ENCODE results near the gene HNRNPL.
A peak's percentile ranks its signal among the peaks of the same experiment; 100 is the strongest.
"Not testable (repeated sequence)": the region's sequence is repeated elsewhere in the genome, so short reads cannot be mapped to it uniquely, and the experiment has no call there.

Gene HNRNPL

DNA sequence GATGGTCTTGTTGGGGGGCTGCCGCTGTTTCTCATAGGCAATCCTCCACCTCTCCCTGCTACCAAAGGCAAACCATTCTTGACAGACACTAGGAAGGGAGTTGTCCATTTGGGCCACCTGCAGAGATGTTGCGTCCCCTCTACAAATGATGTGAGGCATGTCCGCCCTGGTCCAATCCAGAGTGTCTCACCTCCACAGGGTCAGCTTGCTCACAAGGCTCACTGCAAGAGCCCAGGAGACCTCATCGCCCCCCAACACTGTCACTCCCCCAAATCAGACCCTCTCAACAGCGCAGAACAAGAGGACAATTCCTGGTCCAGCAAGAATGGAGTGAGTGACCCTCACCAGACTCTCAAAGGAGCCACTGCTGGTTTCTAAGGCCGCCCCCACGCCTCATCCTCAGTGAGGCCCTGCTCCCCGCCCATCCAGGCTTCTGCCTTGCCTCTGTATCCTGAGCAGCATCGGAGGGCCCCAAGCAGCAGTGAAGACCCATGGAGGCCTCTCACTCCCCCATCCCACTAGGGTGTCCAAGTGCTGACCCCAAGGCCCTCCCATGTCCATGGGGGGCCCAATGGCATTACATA lies 6.5 kb downstream of the HNRNPL start:
- DNase-seq: no peak

DNA sequence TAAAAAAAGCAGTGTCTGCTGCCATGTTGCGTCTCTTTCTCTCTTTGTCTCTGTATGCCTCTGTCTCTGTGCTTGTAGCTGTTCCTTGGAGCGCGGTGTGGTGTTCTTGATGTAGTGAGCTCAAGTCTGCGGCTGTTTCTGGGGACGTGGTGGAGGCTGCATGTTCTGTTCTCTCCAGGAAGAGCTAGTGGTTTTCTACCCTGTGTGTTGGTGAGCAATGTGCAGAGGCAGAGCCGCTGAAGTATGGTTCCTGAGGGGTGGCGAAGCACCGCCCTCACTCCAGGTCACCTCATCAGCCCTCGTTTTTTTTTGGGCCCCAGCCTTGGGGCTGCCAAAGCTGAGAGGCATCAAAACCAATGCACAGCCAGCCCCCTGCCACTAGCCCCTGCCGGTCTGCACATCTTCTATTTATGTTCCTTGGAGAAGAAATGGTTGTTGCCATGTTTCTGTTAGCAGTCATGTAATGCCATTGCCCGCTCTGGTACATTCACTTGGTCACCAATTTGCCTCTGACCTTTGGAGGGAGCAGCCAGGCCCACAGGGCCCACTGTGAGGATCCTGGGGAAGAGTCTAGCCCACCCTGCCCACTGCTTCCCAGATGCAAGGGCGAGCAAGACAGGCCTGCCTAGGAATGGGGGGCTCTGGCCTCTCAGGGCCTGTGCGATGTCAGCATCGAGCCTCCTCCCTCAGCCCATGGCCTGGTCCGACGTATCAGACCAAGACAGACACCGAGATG lies 7.2 kb downstream of the HNRNPL start:
- no peak for DNase-seq

DNA sequence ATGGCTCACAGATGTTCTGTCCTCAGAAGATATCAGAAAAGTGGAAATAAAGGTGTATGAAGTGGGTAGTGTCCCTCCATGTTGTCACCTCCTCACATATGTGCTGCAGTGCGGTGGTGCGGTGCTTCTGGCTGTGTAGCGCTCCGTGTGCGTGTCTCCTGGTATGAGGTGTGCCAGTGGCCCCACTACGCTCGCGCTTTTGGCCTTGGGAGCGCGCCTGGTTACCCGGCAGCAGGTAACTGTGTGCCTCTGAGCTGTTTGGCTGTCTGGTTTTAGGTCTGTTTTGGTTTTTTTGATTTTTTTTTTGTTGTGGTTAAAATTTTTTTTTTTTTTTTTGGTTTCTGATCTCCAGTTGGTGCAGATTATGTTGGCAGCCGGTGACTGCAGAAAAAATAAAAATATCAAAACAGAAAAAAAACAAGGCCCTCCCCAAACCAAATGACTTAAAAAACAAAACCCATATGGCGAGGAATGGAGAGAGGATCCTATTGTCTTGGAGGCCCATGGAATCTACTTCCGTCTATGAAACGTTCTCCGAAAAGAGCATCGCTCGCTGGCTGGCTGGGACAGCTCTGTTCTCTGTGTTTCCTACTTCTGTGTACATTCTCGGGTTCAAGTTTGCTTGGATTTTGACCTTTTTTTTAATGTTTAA lies 7.9 kb downstream of the HNRNPL start:
- DNase-seq: no peak

DNA sequence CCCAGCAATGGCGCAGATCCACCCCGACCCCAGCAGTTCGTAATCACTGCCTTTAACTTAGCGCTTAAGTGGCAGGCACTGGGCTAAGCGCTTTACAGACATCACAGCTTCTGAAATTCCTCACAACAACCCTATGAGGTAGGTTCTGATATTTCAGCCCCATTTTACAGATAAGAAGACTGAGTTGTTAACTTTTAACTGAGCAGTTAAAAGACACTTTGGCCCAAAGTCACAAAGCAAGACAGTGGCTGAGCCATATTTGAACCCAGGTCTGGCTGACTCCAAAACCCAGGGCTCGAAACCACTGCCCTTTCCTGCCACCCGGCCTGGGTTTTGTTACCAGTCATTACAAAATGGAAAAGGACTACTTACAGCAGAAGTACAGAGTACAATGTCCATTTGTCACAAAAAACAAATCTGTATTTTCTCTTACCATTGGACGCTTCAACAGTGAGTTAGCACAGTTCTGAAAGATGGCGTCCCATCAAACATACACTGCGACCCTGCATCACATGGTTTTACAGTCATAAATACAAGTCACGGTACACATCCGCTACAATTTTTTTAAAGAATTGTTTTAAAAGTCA lies 8.5 kb downstream of the HNRNPL start:
- DNase-seq: no peak

DNA sequence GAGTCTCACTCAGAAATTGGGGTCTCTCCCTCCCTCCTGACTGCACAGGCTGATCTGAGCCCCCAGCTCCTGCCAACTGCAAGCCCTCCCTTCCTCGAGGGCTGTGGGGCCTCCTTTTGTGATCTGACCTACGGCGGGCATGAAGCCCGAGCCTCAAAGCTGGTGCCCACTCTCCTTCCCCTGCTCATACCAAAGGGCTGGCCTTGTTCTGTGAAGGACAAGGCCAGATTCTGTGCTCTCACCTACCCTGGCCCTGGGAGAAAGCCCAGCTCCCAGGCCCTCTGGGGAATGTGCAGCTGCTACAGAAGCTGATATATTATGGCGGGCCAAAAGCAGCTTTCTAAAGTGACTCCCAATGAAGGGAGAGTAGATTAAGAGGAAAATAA lies 9.2 kb downstream of the HNRNPL start:
- no peak for DNase-seq

DNA sequence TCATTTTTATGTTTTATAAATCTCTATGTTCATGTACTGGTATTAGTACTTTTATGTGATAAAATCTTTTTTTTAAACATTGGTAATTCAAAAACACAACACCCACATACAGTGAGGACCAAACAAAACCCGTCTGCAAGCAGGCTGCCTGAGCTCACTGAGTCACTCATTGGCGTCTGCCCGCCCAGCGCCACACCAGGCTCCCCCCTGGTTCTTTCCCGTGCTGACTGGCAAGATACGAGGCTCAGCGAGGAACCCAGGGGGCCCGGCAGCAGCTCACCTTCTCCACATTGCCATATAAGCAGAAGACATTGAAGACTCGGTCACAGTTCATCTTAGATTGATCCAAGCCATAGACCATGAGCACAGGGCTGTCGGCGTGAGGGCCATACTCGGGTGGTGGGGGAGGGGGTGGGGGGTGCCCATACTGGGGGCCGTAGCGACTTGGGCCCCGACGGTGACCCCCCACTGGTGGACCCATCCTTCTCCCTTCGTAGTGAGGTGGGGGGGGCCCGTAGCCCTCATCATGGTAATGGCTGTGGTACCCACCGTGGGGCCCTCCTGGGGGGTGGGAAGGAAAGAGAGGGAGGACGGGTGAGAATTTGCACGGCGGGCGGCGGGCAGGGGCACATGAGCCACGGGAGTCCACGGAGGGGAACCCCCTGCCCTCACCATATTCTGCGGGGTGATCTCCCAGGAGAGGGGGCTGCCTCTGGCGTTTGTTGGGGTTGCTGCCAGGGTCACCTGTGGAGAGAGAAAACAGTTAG lies 9.8 kb downstream of the HNRNPL start:
- DNase-seq: no peak

DNA sequence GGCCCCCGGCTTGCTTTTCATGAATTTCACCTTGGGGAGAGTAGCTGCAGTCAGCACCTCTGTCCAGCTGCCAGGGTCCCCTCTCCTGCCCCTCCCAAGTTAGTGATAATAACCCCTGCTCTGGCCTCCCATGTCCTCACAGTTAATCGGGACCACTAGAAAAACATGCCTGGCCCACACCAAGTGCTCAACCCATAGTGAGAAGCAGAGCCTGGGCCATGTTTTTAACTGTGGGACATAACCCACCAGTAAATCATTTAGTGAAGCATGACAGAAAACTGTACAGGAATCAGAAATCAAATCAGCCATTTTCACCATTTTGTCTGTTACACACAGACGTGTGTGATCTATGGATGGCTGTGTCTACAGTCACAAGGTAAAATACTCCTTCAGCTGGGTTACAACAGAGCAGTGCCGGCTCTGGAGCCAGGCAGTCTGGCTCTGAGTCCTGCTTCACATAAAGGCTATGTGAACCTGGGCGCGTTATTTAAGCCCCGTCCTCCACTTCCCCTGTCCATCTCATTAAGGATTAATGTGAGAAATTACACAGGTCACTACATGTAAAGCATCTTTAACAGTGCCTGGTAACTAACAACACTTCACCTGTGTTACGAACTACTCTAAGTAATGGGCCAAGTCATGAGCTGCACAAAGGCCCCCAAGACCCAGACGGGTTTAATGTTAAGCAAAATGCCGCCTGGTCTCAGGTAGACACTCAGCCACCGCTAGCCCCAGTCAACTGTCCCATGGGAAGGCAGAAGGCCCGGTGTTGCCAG lies 10.6 kb downstream of the HNRNPL start:
- no peak for DNase-seq

DNA sequence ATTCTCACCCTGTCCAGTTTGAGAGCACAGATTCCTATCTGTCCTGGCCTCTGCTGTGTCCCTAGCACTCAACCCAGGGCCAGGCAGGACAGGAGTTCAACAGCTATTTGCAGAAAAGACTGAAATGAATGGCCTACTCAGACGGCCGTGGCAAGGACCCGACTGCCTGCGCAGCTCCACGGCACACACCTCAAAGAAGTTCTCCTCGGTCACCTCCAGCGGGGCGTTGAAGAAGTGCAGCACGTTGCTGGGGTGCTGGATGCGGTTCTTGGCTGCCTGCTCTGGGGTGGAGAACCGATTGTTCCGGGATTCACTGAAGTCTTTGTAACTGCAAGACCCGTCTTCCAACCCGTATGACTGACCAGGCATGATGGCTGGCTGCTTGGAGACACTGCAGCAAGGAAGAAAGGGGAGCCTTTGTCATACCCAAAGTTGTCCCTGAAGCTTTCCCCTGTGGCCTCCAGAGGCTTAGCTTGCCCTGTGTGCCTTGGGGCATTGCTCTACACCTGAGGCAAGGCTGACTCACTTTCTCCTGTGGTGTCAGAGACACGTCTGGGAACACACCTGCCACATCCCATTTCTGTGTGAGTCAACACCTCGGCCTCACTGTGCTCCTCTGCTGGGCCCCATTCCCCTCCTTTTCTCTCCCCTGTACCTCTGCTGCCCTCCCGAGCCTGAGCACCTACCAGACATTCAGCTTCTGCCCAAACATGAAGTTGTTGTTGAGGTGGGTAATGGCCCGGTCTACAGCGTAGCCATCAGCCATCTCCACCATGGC lies 11.4 kb downstream of the HNRNPL start:
- DNase-seq: no peak

DNA sequence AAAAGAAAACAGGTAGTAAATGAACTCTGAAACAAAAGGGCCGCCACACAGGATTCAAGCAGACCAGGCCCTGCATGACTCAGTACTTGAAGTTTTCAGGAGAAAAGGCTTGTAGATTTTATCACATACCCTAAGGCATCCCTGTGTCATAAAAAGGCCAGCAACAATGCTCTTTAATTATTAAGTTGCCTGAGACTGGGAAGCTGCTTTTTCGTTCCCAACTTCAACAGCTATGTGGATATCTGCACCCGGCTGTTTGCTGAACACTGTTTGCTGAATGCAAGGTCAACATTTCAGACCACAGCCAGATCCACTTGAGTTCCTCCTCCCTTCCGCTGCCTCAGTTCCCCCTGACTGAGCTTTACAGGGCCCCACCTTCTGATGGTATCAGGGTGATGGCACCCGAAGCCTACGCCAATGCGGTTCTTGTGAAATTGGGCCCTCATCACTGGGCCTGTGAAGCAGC lies 12.1 kb downstream of the HNRNPL start:
- no peak for DNase-seq

DNA sequence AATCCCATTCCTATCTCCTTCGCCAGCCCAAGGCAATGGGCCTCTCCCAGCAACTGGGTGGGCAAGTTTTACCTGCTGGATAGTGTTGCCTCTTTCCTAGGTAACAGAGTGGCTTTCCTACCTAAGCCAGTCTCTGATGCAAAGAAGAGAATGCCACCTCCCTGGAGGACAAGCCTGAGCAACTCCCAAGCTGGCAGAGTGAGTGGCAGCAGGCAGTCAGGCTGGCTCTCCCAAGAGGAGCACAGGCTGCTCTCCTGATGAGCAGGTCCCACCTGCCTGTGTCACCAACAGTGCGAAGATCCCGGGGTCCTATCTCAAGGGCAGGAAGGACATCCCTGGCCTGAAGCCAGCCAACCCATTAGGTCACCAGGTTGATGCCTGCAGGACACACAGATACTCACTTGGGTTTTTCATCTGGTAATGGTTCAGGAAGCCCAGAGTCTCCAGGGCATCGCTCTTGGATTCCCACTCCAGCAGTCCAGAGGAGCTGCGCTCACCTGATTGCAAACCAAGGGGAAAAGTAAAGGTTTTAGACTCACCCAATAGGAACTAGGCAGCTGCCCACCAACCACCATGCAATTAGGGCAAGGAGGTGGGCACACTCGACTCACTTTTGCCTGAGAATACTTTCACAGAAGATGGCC lies 12.7 kb downstream of the HNRNPL start:
- no peak for DNase-seq

DNA sequence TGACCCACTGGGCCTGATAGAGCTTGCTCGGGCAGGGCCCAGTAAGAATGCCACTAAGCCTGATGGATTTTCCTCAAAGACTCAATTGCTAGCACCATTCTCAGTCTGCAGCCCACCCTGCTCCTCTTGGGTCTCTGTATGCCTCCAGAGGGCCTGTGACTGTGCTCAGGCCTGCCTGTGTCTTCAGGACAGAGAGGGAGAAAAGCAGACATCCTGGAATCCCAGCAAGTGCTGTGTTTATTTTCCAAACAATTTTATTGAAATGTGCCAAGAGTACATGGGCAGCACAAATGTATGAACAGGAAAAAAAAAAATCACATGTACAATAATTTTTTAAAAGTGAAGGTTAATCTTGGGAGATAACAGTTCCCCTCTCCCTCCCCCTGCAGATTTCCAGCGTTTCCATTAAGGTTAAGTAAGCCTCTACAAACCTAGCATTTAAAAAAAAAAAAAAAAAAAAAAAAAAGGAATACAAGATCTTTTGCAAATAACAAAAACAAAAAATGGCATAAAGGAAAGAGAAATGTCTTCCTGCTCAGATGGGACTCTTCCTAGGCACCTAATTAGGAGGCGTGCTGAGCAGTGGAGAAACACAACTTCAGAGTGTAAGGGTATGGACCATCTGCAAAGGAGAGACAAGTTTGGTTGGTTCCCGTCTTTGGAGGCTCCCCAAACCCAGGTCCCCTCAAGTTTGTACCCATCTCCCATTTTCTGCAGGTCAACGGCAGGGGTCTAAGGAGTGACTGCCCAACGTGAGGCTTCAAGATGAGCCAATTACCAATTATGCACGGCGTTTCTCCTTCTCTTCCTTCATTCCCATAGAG lies 13.4 kb downstream of the HNRNPL start:
- DNase-seq: no peak

DNA sequence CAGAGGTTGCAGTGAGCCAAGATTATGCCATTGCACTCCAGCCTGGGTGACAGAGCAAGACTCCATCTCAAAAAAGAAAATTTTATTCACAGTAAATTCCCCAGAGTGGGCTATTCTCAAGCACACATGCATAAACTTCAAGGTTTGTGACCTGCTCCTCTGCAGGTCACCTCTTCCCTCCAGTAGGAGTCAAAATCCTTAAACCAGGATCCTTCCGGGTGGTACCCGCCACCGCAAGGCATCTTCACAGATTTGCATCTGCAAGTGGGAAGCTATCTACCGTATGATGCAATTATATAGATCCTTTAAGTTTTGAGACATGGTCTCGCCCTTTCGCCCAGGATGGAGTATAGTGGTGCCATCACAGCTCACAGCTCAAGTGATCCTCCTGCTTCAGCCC lies 15.2 kb downstream of the HNRNPL start:
- DNase-seq: no peak

DNA sequence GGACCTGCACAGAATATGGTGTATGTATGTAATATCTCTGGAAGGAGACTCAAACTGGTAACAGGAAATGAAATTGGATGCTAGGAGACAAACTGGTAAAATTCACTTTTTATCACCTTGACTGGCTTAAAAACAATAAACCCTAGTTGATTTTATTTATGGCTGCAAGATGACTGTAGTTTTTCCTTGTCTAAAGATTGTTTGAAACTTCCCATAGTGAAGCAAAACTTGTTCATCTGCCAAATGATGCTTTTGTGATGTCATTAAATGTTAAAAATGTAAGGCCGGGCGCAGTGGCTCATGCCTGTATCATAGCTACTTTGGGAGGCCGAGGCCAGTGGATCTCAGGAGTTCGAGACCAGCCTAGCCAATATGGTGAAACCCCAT lies 15.7 kb downstream of the HNRNPL start:
- DNase-seq: no peak

DNA sequence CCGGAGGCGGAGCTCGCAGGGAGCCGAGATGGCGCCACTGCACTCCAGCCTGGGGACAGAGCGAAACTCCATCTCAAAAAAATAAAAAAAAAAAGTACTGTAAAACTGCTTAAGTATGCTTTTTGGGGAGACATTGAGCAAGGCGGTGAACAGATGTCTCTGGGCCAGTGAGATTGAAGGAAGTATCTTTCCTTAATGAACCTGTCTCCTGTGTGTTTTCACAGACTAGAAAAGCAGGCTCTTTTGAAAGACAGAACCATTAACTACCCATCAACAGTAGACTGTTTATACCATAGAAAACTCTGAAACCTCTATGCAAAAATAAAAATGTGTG lies 16.7 kb downstream of the HNRNPL start:
- DNase-seq: no peak

DNA sequence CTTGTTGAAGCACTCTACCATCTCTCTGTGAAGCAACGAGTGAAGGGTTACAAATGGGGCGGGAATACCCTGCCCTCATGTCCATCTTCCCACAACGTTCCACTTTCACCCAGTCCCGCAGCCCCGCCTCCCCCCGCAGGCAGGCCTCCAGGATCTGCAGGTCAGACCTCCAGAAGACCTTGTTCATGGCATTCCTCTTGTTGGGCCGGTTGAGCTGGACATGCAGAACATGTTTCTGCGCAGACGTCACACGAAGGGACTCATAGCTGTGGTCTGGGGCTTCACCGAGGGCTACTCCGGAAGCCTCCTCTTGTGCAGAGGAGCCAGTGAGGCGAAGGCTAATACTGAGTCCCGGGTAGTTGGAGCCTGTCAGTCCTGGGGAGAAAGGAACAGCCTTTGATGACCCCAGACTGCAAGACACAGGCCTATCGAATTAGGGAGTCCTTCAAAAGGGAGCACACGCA lies 18.6 kb downstream of the HNRNPL start:
- DNase-seq: peak; percentile 79

DNA sequence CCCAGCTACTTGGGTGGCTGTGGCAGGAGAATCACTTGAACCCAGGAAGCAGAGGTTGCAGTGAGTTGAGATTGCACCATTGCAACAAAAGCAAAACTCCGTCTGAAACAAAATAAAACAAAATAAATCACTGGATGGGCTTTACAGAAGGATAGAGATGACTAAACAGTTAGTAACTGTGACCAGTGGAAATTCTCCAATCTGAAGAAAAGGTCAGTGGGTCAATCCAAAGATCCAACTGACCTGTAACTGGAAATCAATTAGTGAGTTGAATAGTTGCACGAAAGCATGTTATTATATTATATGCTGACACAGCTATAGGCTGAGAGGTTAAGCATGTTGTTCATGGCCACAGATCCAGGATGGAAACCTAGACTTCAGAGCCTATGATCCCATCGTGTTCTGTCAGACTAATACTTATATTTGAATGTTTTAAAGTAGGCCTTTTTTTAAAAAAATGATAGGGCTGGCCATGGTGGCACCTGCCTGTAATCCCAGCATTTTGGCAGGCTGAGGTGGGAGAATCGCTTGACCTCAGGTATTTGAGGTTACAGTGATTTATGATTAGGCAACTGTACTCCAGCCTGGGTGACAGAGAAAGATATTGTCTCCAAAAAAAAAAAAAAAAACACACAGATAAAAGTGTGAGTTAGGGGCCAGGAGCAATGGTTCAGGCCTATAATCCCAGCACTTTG lies 19.6 kb downstream of the HNRNPL start:
- DNase-seq: no peak

DNA sequence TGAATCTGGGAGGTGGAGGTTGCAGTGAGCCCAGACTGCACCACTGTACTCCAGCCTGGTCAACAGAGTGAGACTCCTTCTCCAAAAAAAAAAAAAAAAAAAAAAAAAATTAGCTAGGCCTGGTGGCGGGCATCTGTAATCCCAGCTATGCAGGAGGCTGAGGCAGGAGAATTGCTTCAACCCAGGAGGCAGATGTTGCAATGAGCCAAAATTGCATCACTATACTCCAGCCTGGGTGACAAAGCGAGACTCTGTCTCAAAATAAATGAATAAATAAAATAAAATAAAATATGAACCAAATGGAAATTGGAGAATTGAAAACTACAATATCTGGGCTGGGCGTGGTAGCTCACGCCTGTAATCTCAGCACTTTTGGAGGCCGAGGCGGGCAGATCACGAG lies 20.6 kb downstream of the HNRNPL start:
- peak; percentile 38 for DNase-seq

DNA sequence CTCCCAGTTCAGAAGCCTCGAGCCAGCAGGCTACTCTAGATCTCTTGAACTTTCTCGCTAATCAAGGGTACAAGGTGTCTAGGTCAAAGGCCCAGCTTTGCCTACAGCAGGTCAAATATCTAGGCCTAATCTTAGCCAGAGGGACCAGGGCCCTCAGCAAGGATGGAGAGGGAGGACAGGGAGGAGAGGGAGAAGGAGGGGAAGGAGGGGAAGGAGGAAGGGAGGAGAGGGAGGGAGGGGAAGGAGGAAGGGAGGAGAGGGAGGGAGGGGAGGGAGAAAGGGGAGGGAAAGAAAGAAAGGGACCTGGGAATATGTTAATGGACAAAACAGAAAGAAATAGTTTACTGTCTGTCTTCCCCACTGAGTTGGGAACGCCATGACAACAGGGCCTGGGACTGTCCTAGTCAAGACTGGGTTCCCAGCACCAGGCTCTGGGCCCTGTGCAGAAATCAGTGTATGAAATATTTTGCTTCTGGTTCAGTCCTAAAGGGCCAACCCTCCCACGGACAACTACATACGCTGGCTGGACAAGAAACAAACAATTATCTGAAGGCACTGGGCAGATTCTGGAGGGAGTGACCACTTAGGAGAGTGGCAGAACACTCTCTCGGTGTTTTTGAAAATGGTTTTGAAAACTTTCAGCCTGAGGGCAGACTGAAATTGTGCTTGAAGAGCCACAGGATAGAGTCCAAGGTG lies 22.8 kb downstream of the HNRNPL start:
- DNase-seq: no peak

DNA sequence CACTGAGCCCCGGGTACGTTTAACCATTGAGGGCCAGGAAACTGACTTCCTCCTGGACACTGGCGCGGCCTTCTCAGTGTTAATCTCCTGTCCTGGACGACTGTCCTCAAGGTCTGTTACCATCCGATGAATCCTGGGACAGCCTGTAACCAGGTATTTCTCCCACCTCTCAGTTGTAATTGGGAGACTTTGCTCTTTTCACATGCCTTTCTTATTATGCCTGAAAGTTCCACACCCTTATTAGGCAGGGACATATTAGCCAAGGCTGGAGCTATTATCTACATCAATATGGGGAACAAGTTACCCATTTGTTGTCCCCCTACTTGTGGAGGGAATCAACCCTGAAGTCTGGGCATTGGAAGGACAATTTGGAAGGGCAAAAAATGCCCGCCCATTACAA lies 23.9 kb downstream of the HNRNPL start:
- DNase-seq: not testable (repeated sequence)

All from fibroblast of skin of right quadriceps (primary cell).